NK-92 (cell line): ENCODE measurements around the gene PARL.

Experiments used
- DNase-seq: peaks from one replicate; lab custom pipeline; 2025; ENCODE audit not compliant: unreplicated experiment; lab: John Stamatoyannopoulos, UW

The PARL gene

GRCh38 chr3:183818041-183818620, 66.5 kb downstream of the PARL start:
- no peak for DNase-seq

DNA sequence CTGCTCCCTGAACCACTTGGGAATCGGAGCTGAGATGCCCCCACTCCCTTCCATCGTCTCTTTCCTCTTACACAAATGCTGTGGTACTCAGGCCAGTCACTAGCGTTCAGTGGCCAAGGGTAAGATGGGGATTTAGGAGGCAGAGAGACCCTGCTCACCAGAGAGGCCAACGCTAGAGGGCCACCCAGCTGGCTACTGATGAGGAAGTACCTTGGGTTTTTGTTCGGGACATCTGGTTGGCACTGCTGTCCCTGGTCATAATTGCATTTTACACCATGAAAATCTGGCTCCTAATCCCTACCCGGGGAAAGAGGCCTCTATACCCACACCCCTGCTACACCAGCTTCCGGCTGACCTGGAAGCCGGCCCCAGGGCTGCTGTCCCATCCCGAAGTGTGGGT, 67.0 kb downstream of the PARL start:
- DNase-seq, result no peak

DNA sequence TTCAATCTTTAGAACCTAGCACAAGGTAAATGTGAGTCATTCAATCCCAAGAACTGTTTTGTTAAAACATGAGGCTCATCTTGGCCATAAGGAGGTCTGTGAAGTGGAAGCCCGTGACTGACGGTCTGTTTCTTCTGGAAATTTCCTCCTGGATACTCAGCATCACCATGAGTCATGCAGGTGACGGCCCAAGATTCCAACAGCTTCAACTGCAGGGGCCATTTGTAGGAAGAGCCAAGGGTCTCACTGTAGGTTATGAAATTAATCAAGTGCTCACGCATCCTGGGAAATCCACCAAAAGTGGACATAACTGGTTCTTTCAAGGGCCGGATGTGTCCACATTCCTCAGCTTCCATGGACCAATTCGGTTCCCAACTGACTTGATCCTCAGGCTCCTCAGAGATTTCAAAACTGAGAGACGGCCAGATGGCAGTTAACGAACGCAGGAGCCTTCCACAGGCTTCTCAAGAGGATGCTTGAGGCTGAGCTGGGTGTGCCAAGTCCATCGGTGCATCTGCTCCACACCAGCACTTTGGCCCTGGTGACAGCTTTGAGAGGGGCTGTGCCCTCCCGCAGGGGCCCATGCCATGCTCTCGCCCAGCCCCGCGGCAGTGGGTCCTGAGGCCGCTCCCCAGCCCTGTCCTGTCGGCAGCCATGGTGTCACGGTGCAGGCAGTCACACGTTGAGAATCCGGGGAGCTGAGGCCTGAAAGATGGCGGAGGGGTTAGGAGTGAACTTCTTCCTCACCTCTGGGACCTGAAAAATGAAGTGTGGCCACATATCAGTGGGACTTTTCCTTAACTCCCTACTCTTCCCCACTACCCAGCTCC, 67.8 kb downstream of the PARL start:
- no peak for DNase-seq

DNA sequence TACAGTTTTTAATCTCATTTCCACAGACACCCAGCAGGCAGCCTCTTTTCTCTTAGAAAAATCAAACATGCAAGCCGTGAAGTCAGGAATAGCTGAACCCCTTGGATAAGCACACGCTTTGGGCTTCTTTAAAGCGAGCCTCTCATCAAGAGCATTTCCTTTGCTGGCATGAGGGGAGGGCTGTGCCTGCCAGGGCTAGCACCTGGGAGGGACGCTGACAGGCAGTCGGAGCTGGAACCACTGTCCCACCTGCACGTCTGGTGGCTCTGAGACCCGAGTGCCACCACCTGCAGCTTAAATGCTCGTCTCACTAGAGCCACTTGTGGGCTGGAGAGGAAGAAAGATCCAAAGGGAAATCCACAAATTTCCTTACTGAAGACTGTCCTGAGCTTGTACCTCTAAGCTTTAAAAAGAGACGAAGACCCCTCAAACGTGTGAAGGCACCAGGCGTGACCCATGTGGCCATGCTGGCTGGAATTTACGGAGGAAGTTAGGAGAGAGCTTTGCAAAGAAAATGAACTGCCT, 68.7 kb downstream of the PARL start:
- DNase-seq, result no peak

- no peak for DNase-seq
Observed at GRCh38 chr3:183815563-183815940, 69.1 kb downstream of the PARL start.

DNA sequence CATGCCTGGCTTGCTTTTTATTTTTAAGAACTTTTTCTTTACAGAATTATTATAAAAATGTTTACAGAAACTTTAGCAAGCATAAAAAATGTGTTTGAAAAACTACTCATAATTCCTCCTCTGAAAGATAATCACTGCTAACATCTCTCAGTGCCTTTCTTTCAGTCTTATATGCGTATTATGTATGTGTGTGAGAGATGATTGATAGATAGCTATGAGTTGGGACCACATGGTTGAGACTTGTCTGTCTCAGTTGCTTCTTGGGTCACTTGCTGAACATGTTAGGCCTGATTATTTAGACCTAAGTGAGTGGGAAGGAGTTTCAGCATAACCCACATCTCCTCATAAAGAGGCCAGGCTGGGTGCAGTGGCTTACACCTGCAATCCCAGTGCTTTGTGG, 70.4 kb downstream of the PARL start:
- DNase-seq, result no peak

DNA sequence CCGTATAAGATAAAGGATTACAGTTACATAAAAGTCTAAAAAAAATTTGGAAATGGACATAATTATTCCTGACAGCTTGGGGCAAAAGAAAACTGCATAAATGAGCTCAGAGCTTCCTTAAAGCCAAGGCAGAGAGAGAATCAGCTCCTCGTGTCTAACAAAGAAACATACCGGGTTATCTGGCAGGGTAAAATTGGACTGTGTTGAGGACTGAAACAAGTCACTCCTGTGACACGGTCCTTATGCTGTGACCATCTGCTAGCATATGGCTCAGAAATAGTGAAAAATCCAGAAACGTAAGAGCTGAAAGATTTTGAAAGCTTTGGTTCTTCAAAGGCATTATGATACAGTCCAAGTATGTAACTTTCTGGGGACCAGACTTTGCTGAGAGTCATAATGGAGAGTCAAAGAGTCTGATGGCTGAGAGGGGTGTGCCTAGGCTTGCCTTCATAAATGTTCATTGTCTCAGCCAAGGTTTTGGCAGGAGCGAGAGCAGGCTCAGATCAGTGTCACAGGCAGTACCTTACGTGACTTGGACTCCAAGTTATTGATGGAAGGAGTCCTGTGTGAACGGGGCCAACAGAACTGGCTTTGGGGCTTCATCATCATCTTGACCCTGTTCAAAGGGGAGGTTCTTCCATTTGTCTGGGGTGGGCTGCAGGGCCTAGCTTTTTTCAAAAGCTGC, 71.8 kb downstream of the PARL start:
- DNase-seq, result no peak

DNA sequence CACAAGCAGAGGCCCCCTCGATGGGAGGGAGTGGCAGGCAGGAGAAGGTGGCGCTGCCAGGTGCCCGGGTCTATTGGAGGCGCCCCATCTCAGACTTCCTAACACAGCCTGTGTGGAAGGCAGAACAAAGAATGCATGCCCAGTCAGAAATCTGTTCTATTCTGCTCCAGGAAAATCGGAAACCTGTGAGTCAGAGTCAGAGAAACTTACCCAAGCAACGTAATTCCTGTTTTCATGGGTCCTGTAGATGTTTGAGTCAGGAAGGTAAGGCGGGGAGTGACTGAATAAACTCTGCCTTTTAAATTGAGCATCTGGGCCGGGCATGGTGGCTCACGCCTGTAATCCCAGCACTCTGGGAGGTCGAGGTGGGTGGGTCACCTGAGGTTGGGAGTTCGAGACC, 73.0 kb downstream of the PARL start:
- DNase-seq, result no peak

DNA sequence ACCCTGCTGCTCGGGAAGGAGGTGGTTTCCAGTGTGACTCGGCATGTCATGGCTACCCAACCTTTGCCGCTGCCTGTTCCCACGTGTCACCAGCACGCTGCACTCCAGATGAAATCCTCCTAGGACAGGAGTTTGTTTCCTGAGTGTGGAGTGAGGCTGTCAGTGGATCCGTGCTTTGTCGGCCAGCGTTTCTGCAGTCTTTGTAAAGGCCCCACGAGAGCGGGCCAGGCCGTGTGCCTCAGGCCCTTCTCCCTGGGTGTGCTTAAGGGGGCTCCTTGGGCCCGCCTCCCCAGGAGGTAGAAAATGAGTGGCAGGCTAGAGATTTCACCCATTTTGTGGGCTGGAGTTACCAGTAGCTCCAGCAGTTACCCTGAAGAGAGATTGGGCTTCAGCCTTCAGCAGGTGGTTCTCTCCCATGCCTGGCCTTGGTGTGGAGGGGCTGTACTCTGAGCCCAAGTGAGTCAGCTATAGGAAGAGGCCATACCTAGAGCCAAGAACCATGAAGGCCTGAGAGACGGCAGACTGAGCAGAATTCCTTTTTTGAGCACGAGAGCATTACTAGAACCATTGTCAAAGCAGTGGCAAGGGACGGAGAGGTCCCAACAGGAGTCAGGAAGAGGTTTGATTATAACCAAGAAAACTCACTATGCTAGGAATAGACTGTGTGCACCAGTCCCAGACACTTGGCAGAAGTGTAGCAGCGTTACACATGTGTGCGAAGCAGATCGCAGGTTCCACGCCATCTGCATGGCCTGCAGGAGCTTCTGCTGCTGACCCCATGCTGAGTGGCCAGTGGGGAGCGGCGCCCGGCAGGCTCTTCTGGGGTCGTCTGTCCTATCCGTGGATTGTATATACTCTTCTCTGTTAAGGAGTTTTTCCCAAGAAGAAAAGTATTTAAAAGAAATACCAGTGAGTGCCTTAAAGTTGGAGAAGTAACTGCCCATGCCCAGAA, 73.8 kb downstream of the PARL start:
- no peak for DNase-seq

DNA sequence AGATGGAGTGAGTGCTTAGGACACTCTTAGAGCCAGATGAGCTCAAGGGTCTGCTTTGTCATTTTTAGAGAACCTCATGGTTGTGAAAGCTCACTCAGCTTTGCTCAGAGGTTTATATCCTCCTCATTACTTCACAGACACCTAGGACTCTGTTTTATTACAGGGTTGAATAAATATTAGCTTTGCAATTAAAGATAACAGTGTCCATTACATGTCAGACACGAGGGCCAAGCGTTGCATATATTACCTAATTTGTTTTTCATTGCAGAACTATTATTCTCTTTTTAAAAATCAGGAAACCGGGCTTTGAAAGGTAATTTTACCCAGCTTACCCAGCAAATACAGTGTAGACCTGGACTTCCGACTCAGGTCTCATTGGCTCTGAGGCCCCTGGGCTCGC, 75.4 kb downstream of the PARL start:
- DNase-seq, result no peak

GRCh38 chr3:183808355-183808754, 76.3 kb downstream of the PARL start:
- DNase-seq, result no peak

GRCh38 chr3:183807881-183808280, 76.8 kb downstream of the PARL start:
- no peak for DNase-seq

- no peak for DNase-seq
Observed at GRCh38 chr3:183807209-183807728, 77.4 kb downstream of the PARL start.

DNA sequence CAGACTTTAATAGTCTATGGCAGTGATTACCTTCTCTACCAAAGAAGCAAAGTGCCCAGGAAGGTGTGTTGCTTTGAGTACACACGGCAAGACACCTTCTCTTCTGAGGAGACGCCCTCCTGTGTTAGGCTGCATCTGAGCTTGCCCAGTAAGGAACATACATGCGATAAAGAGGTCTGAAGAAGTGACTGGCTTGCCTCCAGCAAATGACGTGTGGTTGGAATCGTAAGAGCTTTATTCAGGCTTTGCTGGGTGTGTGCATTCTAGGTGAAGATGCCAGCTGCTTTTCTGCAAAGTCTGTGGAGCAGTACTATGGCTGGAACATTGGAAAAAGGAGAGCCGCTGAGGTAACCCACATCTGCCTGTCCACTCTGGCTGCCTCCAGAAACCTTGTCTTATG, 81.7 kb downstream of the PARL start:
- no peak for DNase-seq

GRCh38 chr3:183801601-183802000, 83.1 kb downstream of the PARL start:
- DNase-seq, result no peak

DNA sequence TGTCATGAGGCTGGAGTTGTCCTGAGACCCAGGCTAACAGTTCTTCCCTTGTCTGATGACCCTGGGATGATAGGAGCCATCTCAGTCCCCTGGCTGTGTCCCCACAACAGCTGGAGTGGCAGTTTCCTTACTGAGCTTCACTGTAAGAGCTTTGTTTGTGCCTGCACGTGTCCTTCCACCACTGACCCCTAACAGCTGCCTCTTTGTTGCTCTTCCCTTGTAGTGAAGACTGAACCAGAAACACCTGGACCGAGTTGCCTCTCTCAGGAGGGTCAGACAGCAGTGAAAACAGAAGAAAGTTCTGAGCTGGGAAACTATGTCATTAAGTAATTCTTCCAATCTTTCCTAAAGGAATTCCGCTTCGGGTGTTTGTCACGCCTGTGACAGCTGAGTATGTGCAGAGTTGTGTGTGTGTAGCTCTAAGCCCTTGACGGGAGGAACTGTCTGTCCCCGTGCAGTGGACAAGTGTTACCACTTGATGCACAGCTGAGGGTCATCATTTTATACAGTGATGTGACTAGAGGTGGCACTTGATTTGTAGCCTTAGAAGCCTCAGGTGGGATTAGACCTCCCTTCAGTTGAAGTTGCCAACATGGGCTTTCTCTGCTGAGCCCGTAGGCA, 84.3 kb downstream of the PARL start:
- no peak for DNase-seq

GRCh38 chr3:183799461-183799860, 85.2 kb downstream of the PARL start:
- DNase-seq, result no peak

DNA sequence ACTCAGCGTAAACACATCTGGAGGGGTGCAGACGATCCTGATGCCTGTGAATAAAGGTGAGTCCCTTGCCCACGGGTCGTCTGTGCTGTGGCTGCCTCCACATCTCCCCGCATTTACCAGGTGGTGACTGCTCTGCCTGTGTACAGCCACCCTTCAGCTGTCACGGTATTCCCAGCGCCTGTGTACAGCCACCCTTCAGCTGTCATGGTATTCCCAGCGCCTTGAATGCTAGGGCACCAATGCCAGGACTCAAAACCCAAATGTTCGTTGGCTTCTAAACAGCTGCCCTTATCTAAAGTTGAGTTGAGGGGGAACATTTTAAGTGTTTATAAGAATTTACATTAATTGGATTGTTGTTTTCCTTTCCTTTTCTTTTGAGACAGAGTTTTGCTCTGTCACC, 86.7 kb downstream of the PARL start:
- no peak for DNase-seq

- DNase-seq, result no peak
Observed at GRCh38 chr3:183796372-183796771, 88.3 kb downstream of the PARL start.

DNA sequence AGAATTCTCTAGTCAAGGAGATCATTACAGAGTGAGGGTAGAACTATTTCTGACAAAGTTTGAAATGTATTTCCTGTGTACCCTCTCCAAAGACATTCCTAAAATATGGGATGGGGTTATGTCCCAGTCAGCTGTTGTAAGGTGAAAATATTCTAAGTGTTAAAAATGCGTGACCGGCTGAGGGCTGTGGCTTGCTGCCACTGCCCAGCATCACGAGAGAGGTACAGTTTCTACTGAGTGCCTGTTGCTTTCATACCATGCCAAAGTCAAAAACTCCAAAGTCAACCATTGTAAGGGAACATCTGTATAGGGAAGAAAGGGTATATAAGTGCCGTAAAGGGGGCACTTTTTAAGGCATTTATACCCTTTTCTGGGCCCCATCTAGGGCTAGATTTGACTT, 90.2 kb downstream of the PARL start:
- no peak for DNase-seq
